ENCODE results near the gene BCAT1. TPM values are rescaled to one million over a fixed set of nuclear protein-coding genes. Genes with fewer than 3 reads are reported as not detected.

BCAT1 gene
- total and polyA plus RNA-seq, 9 of the 15 experiments (the other 6 are each of a cell fraction or from before 2014, with no cell fraction given), result 38.5 to 157 (median 66.8) TPM

GRCh38 chr12:24948757-24949722 lies at the start of gene BCAT1 (continued):
- TF ChIP-seq ZNF318 (IDR thresholded peaks at IDR 0.05; ENCODE audit: borderline replicate concordance in 1 of 2, low read depth in 1 of 2) (peak in 1 of 2 experiments; percentile 86; a peak in 2 of 4 replicates), PTTG1 (tag; IDR thresholded peaks at IDR 0.05; ENCODE audit: low read depth) (peak; percentile 60; the same call in 1 of the 2 replicates), RERE (CRISPR knock-in tag; IDR thresholded peaks at IDR 0.05; ENCODE audit: borderline replicate concordance) (no peak), ZNF668 (CRISPR knock-in tag; IDR thresholded peaks at IDR 0.05) (no peak), MLLT1 (IDR thresholded peaks at IDR 0.05) (peak; percentile 52 to 92), SPI1 (IDR thresholded peaks at IDR 0.05; ENCODE audit: borderline replicate concordance, low read depth, low read length) (no peak), ZC3H4 (CRISPR knock-in tag; IDR thresholded peaks at IDR 0.05; ENCODE audit: borderline replicate concordance) (0 out of 2 replicates have a peak, but pooled peaks have one; percentile 63), STAT5A (IDR thresholded peaks at IDR 0.05; ENCODE audit: borderline replicate concordance, low read length) (no peak), NEUROD1 (IDR thresholded peaks at IDR 0.05; ENCODE audit: borderline replicate concordance, low read depth, low read length, partially characterized antibody) (peak; percentile 90)
